ENCODE measurements around the gene PHTF2. TPM values are rescaled to one million over a fixed set of nuclear protein-coding genes. Genes with fewer than 3 reads are reported as not detected.
"Not testable (repeated sequence)": the region's sequence is repeated elsewhere in the genome, so short reads cannot be mapped to it uniquely, and the experiment has no call there.

PHTF2 gene
- total RNA-seq, 4 donors from 2014 or later = 8.6 to 54.5 (median 14.5) TPM

GRCh38 chr7:77771901-77772300 lies 26.7 kb upstream of the PHTF2 start:
- H3K4me3 ChIP-seq = no peak overlapping the region
- peaks cover 0 to 59% (median 0%) of the 10 kb centered on the region in 3 donors for H3K36me3 ChIP-seq
- no peaks in the 10 kb centered on the region for H3K4me1 ChIP-seq

GRCh38 chr7:77778535-77778934 lies 20.0 kb upstream of the PHTF2 start:
- no peak overlapping the region for H3K4me3 ChIP-seq
- no peaks in the 10 kb centered on the region for H3K4me1 ChIP-seq
- H3K9me3 ChIP-seq = no peaks in the 10 kb centered on the region
- TF ChIP-seq POLR2A (IDR thresholded peaks at IDR 0.05) (no peak), CTCF (IDR thresholded peaks at IDR 0.05) (no peak)
- no peak for DNase-seq
- H3K27ac ChIP-seq = no peak overlapping the region
- H3K27me3 ChIP-seq = no peaks in the 10 kb centered on the region
- H3K36me3 ChIP-seq = peaks cover 0 to 36% (median 3%) of the 10 kb centered on the region in 3 donors

More at GRCh38 chr7:77771901-77772300, 26.7 kb upstream of the PHTF2 start:
- no peak overlapping the region for H3K27ac ChIP-seq
- no peaks in the 10 kb centered on the region for H3K9me3 ChIP-seq
- no peak for DNase-seq
- no peak for TF ChIP-seq CTCF (IDR thresholded peaks at IDR 0.05)
- TF ChIP-seq POLR2A (IDR thresholded peaks at IDR 0.05) = no peak
- H3K27me3 ChIP-seq = no peaks in the 10 kb centered on the region

GRCh38 chr7:77782383-77782782 lies 16.2 kb upstream of the PHTF2 start:
- Histone ChIP-seq H3K9me3 (no peaks in the 10 kb centered on the region), H3K27ac (no peak overlapping the region), H3K4me1 (no peaks in the 10 kb centered on the region), H3K36me3 (peaks cover 0 to 9% (median 3%) of the 10 kb centered on the region in 3 donors), H3K27me3 (no peaks in the 10 kb centered on the region), H3K4me3 (no peak overlapping the region)
- no peak for DNase-seq
- TF ChIP-seq CTCF (IDR thresholded peaks at IDR 0.05) (no peak), POLR2A (IDR thresholded peaks at IDR 0.05) (no peak)

GRCh38 chr7:77783111-77783510 lies 15.5 kb upstream of the PHTF2 start:
- H3K4me3 ChIP-seq = no peak overlapping the region
- no peak for TF ChIP-seq POLR2A (IDR thresholded peaks at IDR 0.05)
- TF ChIP-seq CTCF (IDR thresholded peaks at IDR 0.05) = no peak
- peak overlapping the region in 2 of 4 donors; percentile 7 to 63 for H3K27ac ChIP-seq
- peaks cover 0 to 9% (median 3%) of the 10 kb centered on the region in 3 donors for H3K36me3 ChIP-seq
- no peaks in the 10 kb centered on the region for H3K4me1 ChIP-seq
- H3K9me3 ChIP-seq = no peaks in the 10 kb centered on the region
- no peaks in the 10 kb centered on the region for H3K27me3 ChIP-seq
- DNase-seq = no peak

GRCh38 chr7:77783545-77783944 lies 15.0 kb upstream of the PHTF2 start:
- peaks cover 0 to 9% (median 3%) of the 10 kb centered on the region in 3 donors for H3K36me3 ChIP-seq
- H3K4me3 ChIP-seq = no peak overlapping the region
- TF ChIP-seq POLR2A (IDR thresholded peaks at IDR 0.05) (no peak), CTCF (IDR thresholded peaks at IDR 0.05) (no peak)
- no peak for DNase-seq
- peak overlapping the region in 2 of 4 donors; percentile 7 to 63 for H3K27ac ChIP-seq
- no peaks in the 10 kb centered on the region for H3K9me3 ChIP-seq
- no peaks in the 10 kb centered on the region for H3K4me1 ChIP-seq
- H3K27me3 ChIP-seq = no peaks in the 10 kb centered on the region

- H3K9me3 ChIP-seq, H3K4me3 ChIP-seq, H3K36me3 ChIP-seq, H3K4me1 ChIP-seq, DNase-seq, H3K27me3 ChIP-seq, H3K27ac ChIP-seq: not testable (repeated sequence)
Measured at GRCh38 chr7:77784426-77784825, 14.1 kb upstream of the PHTF2 start.

Measured in Peyer's patch (tissue), 4 donors.